HCT116 (cell line): ENCODE measurements around the gene ERFE.

Experiments
- CEBPB ChIP-seq: IDR thresholded peaks from 2 replicates; pipeline ENCODE4 v1.6.1; 2012; ENCODE audit warnings: low read depth
- EZH2 ChIP-seq: fragments of 200-600 bp; sonication (generic); IDR thresholded peaks from 2 replicates; pipeline ENCODE4 v1.6.1; 2017; ENCODE audit warnings: antibody characterized with exemption, mixed run types
- POLR2AphosphoS5 ChIP-seq: IDR thresholded peaks from 2 replicates; pipeline ENCODE4 v1.6.1; 2011; ENCODE audit warnings: mild to moderate bottlenecking, low read depth, low read length, moderate library complexity
- SRF ChIP-seq: IDR thresholded peaks from 2 replicates; pipeline ENCODE4 v1.6.1; 2012; ENCODE audit warnings: low read depth
- ZNF274 ChIP-seq: fragments of 200-500 bp; sonication (Bioruptor generic); IDR thresholded peaks from 2 replicates; pipeline ENCODE4 v1.6.1; 2014; ENCODE audit warnings: mild to moderate bottlenecking, low read depth, low read length, inconsistent platforms
- TF ChIP-seq, protein P1 (sequence below), 3 experiments: fragments of 200-600 bp in 1 of 3; sonication (generic) in 1 of 3; IDR thresholded peaks in 2 of 3; conservative IDR thresholded peaks in 1 of 3; 2 replicates each; pipeline ENCODE4 v1.5.1; 2012 to 2017; ENCODE audit warnings: low read depth in 2 of 3, low read length in 2 of 3, antibody characterized with exemption in 1 of 3, borderline replicate concordance in 1 of 3, control low read depth in 1 of 3, mild to moderate bottlenecking in 1 of 3, mixed read lengths in 1 of 3, mixed run types in 1 of 3, moderate library complexity in 1 of 3; ENCODE audit not compliant: insufficient read depth in 1 of 3
- TF ChIP-seq, protein P2 (sequence below): IDR thresholded peaks from 2 replicates; pipeline ENCODE4 v1.6.1; 2012

DNA sequence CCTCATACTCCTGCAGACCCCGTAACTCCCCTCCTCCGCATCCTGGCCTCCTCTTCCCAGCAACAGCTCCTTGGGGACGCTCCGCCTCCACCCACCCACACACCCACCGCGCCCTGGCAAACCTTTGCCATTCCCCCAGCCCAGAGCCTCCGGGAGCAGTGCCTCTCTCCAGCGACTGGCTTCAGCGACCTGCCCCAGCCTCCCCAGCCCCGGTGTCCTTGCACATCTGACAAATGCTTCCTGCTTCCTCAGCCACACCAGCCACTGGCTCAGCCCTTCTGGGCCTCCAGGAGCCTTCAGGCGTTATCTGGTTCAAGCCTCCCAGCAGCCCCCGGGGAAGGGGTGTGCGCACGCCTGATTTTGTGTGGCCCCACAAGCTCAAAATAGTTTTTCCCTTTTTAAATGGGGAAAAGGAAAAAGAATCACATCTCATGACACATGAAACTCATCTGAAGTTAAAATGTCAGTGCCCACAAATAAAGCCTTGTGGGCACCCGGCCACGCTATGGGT, 44.4 kb upstream of the ERFE start:
- TF ChIP-seq, protein P1, sequence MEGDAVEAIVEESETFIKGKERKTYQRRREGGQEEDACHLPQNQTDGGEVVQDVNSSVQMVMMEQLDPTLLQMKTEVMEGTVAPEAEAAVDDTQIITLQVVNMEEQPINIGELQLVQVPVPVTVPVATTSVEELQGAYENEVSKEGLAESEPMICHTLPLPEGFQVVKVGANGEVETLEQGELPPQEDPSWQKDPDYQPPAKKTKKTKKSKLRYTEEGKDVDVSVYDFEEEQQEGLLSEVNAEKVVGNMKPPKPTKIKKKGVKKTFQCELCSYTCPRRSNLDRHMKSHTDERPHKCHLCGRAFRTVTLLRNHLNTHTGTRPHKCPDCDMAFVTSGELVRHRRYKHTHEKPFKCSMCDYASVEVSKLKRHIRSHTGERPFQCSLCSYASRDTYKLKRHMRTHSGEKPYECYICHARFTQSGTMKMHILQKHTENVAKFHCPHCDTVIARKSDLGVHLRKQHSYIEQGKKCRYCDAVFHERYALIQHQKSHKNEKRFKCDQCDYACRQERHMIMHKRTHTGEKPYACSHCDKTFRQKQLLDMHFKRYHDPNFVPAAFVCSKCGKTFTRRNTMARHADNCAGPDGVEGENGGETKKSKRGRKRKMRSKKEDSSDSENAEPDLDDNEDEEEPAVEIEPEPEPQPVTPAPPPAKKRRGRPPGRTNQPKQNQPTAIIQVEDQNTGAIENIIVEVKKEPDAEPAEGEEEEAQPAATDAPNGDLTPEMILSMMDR (IDR thresholded peaks at IDR 0.05 in 2 of 3, conservative IDR thresholded peaks at IDR 0.05 in 1 of 3; ENCODE audit: borderline replicate concordance in 1 of 3, insufficient read depth in 1 of 3, low read depth in 2 of 3, low read length in 2 of 3) = no peak
- no peak for TF ChIP-seq POLR2AphosphoS5
- TF ChIP-seq SRF = no peak
- TF ChIP-seq, protein P2, sequence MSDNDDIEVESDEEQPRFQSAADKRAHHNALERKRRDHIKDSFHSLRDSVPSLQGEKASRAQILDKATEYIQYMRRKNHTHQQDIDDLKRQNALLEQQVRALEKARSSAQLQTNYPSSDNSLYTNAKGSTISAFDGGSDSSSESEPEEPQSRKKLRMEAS = no peak
- TF ChIP-seq EZH2 = no peak
- TF ChIP-seq ZNF274 = no peak
- TF ChIP-seq CEBPB = no peak
